HG03175 (cell line): ENCODE data around the gene YTHDC1.
"Not testable (repeated sequence)": the region's sequence is repeated elsewhere in the genome, so short reads cannot be mapped to it uniquely, and the experiment has no call there.

Source experiments
- ATAC-seq: cut with Tn5 transposase; IDR thresholded peaks from one replicate; pipeline ENCODE4 v1.9.1; 2021; ENCODE audit warnings: mild to moderate bottlenecking, moderate library complexity; ENCODE audit not compliant: unreplicated experiment

Gene YTHDC1

GRCh38 chr4:68349649-68350360 is at the start of gene YTHDC1:
Gene YTHDC1 (minus strand): TSS chr4:68350090. CDS start chr4:68349753, 337 bp downstream.
- peak; percentile 96 for ATAC-seq

GRCh38 chr4:68399306-68399705 is 49.4 kb upstream of the YTHDC1 start:
- ATAC-seq: no peak

GRCh38 chr4:68396756-68397155 is 46.9 kb upstream of the YTHDC1 start:
- no peak for ATAC-seq

GRCh38 chr4:68391436-68391835 is 41.5 kb upstream of the YTHDC1 start:
- no peak for ATAC-seq

- ATAC-seq: no peak
Observed at GRCh38 chr4:68390205-68390935, 40.5 kb upstream of the YTHDC1 start.

- ATAC-seq: not testable (repeated sequence)
Observed at GRCh38 chr4:68389386-68389913, 39.6 kb upstream of the YTHDC1 start.

GRCh38 chr4:68388347-68388865 is 38.5 kb upstream of the YTHDC1 start:
- no peak for ATAC-seq

- ATAC-seq: no peak
Observed at GRCh38 chr4:68385267-68385666, 35.4 kb upstream of the YTHDC1 start.

GRCh38 chr4:68383115-68383514 is 33.2 kb upstream of the YTHDC1 start:
- no peak for ATAC-seq

- ATAC-seq: no peak
Observed at GRCh38 chr4:68378226-68378625, 28.3 kb upstream of the YTHDC1 start.

GRCh38 chr4:68375667-68376559 is 26.0 kb upstream of the YTHDC1 start:
- ATAC-seq: peak; percentile 84

- ATAC-seq: peak; percentile 70
Observed at GRCh38 chr4:68373513-68373912, 23.6 kb upstream of the YTHDC1 start.

- ATAC-seq: no peak
Observed at GRCh38 chr4:68372588-68372987, 22.7 kb upstream of the YTHDC1 start.

GRCh38 chr4:68369142-68369805 is 19.4 kb upstream of the YTHDC1 start:
- ATAC-seq: no peak

- no peak for ATAC-seq
Observed at GRCh38 chr4:68368691-68369131, 18.8 kb upstream of the YTHDC1 start.

- ATAC-seq: no peak
Observed at GRCh38 chr4:68367835-68368234, 17.9 kb upstream of the YTHDC1 start.

- no peak for ATAC-seq
Observed at GRCh38 chr4:68366600-68366999, 16.7 kb upstream of the YTHDC1 start.

GRCh38 chr4:68365068-68365467 is 15.2 kb upstream of the YTHDC1 start:
- no peak for ATAC-seq

GRCh38 chr4:68361146-68361589 is 11.3 kb upstream of the YTHDC1 start:
- ATAC-seq: no peak
